GM21723 (cell line): ENCODE data around the gene TPSAB1.

Experiments used
- ATAC-seq: cut with Tn5 transposase; IDR thresholded peaks from one replicate; pipeline ENCODE4 v1.9.1; 2021; ENCODE audit warnings: mild to moderate bottlenecking, moderate library complexity; ENCODE audit not compliant: unreplicated experiment

TPSAB1 gene

DNA sequence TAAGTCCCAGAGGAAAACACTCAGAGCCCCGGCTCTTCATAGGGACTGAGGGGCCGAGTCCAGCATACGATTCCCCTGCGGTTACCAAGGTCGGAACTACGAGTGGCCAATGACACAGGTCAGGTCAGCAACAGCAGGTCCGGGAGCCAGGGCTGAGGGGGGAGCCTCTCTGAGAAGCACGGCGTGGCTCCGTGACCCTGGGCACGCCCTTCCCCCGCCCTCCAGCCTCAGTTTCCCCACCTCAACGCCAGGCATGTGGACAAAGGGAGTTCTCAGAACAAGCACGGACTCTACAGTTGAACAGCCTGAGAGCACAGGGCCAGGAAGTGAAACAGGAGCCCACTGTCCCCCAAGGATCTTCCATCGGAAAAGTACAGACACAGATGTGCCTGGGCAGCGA is 41.0 kb downstream of the TPSAB1 start:
- no peak for ATAC-seq

DNA sequence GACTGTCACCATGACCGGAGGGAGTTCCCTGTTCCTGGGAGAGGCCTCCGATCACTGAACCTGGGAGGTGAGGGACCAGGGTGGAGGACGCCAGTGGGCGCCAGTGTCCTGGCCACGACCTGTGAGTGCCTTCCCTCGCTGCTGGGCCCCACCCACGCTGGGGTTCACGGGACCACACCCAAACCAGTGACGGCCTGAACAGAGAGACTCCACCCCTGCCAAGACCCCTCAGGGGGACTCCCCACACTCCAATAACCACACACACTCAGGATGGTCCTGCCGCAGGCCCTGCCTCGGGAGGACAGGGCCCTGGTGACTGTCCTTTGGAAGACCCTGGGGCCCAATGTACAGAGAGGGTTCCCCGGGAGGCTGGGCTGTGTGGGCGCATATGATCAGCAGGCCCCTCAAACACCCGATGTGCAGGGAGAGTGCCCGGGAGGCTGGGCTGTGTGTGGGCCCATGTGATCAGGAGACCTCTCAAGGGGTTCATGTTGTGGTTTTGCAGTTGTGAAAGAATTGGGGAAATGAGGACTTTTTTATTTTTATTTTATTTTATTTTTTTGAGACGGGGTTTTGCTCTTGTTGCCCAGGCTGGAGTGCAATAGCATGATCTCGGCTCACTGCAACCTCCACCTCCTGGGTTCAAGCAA is 41.9 kb downstream of the TPSAB1 start:
- no peak for ATAC-seq

DNA sequence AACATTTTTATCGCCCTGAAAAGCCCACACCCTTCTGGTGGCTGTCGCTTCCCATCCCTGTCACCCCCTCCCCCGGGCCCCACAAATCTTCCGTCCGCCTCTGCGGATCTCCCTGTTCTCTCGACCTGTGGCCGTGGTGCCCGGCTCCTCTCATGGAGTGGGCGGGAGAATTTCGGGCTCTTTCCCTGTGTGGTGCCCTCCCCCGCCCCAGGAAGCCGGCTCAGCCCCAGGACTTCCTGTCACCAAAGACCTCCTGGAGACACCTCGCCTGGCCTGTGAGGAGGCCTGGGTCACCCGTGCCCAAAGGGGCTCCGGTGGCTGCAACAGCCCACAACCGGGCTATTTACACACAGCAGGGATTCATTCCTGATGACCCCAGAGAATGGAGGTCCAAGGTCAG is 42.8 kb downstream of the TPSAB1 start:
- no peak for ATAC-seq

DNA sequence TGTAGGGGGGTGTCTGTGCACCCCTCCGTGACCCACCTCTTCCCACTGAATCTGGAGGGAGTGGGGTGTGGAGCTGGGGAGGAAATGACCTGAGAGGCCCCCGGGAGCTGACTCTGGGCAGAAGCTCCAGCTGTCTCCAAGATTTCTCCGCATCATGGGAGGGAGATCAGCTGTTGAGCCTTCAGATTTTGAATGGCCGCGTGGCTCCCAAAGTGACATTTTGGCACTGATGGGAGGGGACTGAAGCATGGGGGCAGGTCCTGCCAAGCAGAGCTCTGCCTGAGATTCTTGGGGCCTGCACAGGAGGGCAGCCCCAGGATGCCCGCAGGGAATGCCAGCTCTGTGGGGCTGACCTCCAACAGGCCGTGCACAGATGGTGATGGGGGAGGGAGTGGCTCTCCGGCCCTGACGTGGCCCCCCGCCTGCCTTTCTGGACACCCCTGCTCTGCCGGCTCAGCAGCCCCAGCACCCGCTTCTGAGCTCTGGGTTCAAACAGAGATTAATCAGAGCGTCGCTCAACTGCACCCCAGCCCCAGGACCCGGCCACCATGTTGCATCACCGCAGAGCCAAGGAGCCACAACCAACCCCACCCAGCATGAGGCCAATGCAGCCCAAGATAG is 43.6 kb downstream of the TPSAB1 start:
- ATAC-seq, result no peak

DNA sequence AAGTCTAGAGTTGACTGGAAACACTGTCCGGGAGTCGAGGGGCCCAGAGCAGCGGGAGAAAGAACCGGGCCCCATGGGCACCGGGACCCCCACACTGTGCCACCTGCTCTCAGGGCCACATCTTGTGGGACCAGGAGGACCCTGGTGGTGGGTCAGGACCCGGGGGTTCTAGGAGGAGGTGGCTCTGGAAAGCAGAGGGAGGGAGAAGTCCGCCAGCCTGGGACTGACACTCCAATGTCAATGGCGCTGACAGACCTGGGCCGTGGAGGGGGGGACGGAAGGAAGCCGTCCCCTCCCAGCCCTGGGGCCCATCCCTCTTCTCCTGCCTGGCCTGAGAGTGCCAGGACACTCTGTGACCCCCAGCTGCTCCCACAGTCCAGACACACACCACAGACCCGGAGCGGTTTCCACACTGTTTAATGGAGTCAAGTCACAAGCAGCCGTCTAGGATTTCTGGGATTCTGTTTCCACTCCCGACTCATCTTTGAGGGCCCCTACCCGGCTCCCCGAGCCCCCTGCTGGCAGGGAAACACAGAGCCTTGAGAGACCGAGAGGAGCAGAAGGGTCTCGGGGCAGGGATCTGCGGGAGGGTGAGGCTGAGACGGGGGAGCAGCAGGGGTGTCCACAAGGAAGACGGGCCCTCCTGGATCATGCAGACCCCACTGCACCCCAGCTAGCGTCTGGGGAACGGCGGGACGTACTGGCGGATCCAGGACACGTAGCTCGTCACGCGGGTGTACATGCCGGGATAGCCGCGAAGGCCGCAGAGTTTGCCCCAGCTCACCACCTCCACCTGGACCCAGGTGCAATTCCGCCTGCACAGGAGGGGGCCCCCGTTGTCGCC is 45.4 kb downstream of the TPSAB1 start:
- ATAC-seq, result no peak

DNA sequence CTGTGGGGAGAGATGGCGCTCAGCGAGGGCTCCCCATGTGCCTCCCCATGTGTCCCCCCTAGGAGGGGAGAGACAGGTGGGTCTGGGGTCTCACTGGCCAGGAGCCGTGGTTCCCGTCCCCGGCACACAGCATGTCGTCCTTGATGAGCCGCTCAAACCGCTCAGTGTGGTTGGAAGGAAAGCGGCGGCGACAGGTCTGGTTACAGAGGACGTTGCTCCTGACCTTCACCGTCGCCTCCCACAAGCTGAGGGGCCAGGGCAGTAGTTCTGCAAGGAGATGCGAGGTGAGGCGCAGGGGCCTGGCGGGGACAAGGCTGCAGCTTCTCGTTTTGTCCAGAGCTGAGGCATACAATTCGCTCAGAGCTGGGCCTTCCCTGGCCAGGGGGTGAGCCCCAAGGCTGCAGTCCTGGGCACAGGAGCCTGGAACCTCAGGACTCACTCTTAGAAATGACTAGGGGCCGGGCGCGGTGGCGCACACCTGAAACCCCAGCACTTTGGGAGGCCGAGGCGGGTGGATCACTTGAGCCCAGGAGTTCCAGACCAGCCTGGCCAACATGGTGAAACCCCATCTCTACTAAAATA is 46.1 kb downstream of the TPSAB1 start:
- no peak for ATAC-seq

DNA sequence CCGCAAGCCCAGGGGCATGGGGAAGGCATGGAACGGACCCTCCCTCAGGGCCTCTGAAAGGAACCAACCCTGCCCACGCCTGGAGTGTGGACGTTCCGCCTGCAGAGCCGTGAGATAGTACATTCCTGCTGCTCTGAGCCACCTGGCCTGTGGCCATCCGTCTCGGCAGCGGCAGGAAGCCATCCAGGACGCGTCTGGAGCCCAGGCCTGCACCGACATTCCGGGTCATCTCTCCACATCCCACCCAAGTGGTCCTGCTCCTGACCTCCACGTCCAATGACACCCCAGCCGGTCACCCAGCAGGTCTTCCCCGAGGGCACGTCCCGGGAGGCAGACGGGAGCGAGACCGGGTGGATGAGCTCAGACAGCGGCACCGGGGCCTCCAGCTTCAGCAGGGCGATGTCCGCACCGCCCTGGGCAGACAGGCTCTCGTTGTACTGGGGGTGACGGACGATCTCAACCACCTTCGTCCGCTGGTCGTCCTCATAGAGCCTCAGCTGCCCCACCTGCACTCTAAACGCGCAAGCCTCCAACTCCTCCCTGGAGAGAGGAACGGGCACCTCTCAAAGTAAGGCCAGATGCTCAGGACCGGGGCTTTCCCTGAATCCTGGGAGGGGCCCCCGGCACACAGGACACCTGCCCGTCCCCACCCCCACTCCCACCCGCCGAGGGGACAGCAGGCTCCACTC is 47.6 kb downstream of the TPSAB1 start:
- ATAC-seq, result no peak

DNA sequence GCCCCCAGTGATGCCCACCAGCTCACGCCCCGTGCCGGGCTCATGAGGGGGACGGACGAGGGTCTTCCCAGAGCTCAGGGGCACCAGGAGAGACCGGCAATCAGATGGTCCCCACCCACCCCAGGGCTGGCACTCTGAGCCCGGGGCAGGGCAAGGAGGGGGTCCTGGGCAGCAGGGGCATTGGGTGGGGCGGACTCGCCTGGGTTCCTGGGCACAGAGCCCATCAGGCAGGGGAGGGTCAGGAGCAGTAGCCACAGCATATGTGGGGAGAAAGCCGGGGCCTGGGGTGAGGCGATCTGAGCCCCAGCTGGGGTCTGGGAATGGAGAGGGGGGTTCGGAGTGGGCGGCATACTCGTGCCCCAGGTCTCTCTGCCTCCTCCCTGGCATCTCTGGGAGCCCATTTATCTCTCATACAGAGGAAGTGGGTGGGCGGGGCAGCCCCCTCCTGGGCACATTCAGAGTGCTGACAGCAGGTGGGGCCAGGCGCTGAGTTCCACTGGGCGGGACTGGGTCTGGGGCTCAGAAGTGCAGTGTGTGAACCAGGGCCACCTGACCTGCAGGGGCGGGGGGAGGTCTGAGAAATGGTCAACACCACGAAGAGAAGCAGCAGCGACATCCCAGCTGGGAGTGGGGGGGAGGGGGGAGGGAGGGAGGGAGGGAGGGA is 48.4 kb downstream of the TPSAB1 start:
- no peak for ATAC-seq

DNA sequence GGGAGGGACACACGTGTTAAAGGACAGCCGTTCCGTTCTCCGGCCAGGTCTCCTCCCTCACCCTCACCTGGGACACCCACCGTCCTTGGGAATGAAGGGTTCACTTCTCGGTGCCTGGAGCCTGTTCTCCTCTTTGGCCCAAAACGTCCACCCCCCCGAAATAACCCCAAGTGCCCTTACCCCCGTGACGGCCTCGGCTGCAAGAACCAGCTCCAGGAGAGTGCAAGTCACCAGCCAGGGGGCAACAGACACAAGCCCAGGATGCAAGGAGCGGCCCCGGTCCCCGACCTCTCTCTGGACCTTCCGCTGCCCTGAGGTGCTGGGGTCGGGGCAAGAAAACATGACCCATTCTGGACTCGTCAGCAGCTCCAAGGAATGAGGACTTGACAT is 49.0 kb downstream of the TPSAB1 start:
- no peak for ATAC-seq

DNA sequence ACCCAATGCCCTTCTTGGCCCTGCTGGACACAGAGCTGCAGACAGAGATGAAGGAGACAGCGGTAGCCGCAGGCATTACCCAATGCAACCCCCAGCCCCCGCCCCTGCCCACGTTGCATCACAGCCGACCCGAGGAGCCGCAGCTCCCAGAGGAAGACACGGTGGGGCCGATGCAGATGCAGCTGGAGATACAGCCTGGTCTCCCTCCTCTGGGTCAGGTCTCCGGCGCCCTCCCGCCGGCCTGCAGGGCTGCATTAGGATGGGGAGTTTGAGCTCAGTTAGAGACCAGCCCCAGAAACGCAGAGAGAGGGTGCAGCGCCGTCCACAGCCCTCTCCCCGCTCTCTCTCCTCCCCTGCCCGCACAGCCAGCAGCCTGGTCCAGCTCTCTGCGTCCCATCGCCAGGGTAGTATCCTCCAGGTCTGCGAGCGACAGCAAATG is 49.6 kb downstream of the TPSAB1 start:
- ATAC-seq, result no peak

DNA sequence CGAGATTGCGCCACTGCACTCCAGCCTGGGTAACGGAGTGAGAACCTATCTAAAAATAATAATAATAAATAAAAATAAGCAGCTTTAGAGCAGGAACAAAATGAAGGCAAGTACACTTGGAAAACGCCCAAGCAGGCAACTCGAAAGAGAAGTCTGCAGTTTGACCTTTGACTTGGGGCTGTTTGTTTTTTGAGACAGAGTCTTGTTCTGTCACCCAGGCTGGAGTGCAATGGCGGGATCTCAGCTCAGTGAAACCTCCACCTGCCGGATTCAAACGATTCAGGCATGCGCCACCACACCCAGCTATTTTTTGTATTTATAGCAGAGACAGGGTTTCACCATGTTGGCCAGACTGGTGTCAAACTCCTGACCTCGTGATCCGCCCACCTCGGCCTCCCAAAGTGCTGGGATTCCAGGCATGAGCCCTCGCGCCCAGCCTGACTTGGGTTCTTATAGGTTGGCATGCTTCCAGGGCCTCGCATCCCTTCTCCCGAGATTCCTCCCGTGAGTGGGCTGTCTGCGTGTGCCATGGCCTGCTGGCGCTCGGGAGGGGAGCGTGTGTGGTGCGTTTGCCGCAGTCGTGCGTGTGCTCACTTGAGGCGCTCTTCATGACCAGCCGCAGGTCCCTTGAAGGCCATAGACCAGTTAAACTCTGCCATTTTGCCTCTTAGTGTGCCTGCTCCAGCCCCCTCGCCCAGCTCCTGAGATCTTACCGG is 50.5 kb downstream of the TPSAB1 start:
- ATAC-seq, result no peak

DNA sequence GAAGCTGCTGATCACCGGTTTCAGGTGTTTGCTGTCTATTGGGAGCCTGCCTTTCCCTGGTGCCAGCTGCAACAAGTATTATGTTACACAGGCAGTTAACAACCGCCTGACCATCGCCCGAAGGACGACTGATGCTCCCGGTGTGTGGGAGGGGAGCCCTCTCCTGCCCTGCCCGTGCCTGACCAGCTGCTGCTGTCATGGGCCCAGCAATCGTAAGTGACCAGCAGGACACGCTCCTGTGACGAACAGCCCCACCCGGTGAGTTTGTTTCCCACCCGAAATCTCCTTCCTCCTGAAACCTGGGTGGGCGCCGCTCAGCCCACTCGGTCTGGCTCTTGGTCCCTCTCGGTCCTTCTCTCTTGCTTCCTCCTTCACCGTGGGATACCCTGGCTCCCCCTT is 51.1 kb downstream of the TPSAB1 start:
- ATAC-seq, result no peak
